Loucy (cell line): Measurements from ENCODE around the gene SLC19A1.

Experiments used
- H2AFZ ChIP-seq: fragments of 200-600 bp; sonication (generic); 2 replicates; pipeline ENCODE4 v1.6.0; 2016; ENCODE audit warnings: antibody characterized with exemption, mild to moderate bottlenecking, low read length, moderate library complexity
- H3F3A ChIP-seq: fragments of 200-600 bp; 2 replicates; pipeline ENCODE4 v1.6.0; 2016; ENCODE audit warnings: antibody characterized with exemption, low read depth, mild to moderate bottlenecking
- H3K27me3 ChIP-seq: fragments of 200-600 bp; sonication (generic); 2 replicates; pipeline ENCODE4 v1.6.1; 2014; ENCODE audit warnings: low read length, mild to moderate bottlenecking; ENCODE audit not compliant: insufficient read depth, poor library complexity, severe bottlenecking
- H3K36me3 ChIP-seq: fragments of 200-600 bp; sonication (generic); 2 replicates; pipeline ENCODE4 v1.6.1; 2016; ENCODE audit warnings: low read length; ENCODE audit not compliant: insufficient read depth
- H3K4me1 ChIP-seq: fragments of 200-600 bp; sonication (generic); 2 replicates; pipeline ENCODE4 v1.5.1; 2014; ENCODE audit warnings: low read length, mild to moderate bottlenecking; ENCODE audit not compliant: insufficient read depth, poor library complexity, severe bottlenecking
- H3K4me2 ChIP-seq: fragments of 200-600 bp; sonication (generic); 2 replicates; pipeline ENCODE4 v1.6.0; 2014; ENCODE audit warnings: antibody characterized with exemption, low read length, low read depth, mild to moderate bottlenecking; ENCODE audit not compliant: poor library complexity, severe bottlenecking
- H3K4me3 ChIP-seq: fragments of 200-600 bp; sonication (generic); 2 replicates; pipeline ENCODE4 v1.5.1; 2014; ENCODE audit warnings: low read length, mild to moderate bottlenecking, mixed read lengths; ENCODE audit not compliant: poor library complexity, severe bottlenecking
- H3K79me2 ChIP-seq: fragments of 200-600 bp; sonication (generic); 2 replicates; pipeline ENCODE4 v1.6.1; 2014; ENCODE audit warnings: low read length; ENCODE audit not compliant: insufficient read depth
- H3K9ac ChIP-seq: fragments of 200-600 bp; sonication (generic); 2 replicates; pipeline ENCODE4 v1.6.0; 2014; ENCODE audit warnings: mild to moderate bottlenecking, low read depth, low read length, moderate library complexity; ENCODE audit not compliant: poor library complexity, severe bottlenecking
- H3K9me2 ChIP-seq: fragments of 200-600 bp; sonication (generic); replicated peaks from 2 replicates; pipeline ENCODE4 v1.6.1; 2016; ENCODE audit warnings: low read depth, low read length, mixed read lengths
- H3K9me3 ChIP-seq: fragments of 200-600 bp; sonication (generic); 2 replicates; pipeline ENCODE4 v1.6.1; 2014; ENCODE audit warnings: mild to moderate bottlenecking, antibody characterized with exemption, low read length, low read depth; ENCODE audit not compliant: insufficient read depth
- H4K20me1 ChIP-seq: fragments of 200-600 bp; sonication (generic); 2 replicates; pipeline ENCODE4 v1.6.0; 2014; ENCODE audit warnings: antibody characterized with exemption, low read length, mild to moderate bottlenecking; ENCODE audit not compliant: insufficient read depth, poor library complexity, severe bottlenecking
- EZH2phosphoT487 ChIP-seq: fragments of 200-600 bp; IDR thresholded peaks from 2 replicates; pipeline ENCODE4 v1.6.1; 2018; ENCODE audit warnings: antibody characterized with exemption, mild to moderate bottlenecking, moderate library complexity, borderline replicate concordance
- TF ChIP-seq, protein P1 (sequence below): fragments of 200-600 bp; sonication (generic); conservative IDR thresholded peaks from 2 replicates; pipeline ENCODE4 v1.5.1; 2014; ENCODE audit warnings: mild to moderate bottlenecking, antibody characterized with exemption, low read length

Gene SLC19A1

GRCh38 chr21:45463871-45464270 lies 78.4 kb downstream of the SLC19A1 start:
- Histone ChIP-seq H3K9me2 (no peaks in the 10 kb centered on the region), H3F3A (no peaks in the 10 kb centered on the region), H3K27me3 (no peaks in the 10 kb centered on the region), H4K20me1 (no peaks in the 10 kb centered on the region), H3K4me3 (no peak overlapping the region), H3K4me2 (no peak overlapping the region), H3K9me3 (no peaks in the 10 kb centered on the region), H3K4me1 (peaks cover 4% of the 10 kb centered on the region), H3K36me3 (no peaks in the 10 kb centered on the region), H3K79me2 (no peaks in the 10 kb centered on the region), H3K9ac (no peak overlapping the region), H2AFZ (no peak overlapping the region)
- no peak for TF ChIP-seq EZH2phosphoT487
- TF ChIP-seq, protein P1, sequence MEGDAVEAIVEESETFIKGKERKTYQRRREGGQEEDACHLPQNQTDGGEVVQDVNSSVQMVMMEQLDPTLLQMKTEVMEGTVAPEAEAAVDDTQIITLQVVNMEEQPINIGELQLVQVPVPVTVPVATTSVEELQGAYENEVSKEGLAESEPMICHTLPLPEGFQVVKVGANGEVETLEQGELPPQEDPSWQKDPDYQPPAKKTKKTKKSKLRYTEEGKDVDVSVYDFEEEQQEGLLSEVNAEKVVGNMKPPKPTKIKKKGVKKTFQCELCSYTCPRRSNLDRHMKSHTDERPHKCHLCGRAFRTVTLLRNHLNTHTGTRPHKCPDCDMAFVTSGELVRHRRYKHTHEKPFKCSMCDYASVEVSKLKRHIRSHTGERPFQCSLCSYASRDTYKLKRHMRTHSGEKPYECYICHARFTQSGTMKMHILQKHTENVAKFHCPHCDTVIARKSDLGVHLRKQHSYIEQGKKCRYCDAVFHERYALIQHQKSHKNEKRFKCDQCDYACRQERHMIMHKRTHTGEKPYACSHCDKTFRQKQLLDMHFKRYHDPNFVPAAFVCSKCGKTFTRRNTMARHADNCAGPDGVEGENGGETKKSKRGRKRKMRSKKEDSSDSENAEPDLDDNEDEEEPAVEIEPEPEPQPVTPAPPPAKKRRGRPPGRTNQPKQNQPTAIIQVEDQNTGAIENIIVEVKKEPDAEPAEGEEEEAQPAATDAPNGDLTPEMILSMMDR: no peak

- no peak overlapping the region for H2AFZ ChIP-seq
- no peaks in the 10 kb centered on the region for H3K36me3 ChIP-seq
- H3F3A ChIP-seq: no peaks in the 10 kb centered on the region
- no peak for TF ChIP-seq EZH2phosphoT487
- TF ChIP-seq, protein P1: no peak
- no peak overlapping the region for H3K4me2 ChIP-seq
- no peak overlapping the region for H3K4me3 ChIP-seq
- no peaks in the 10 kb centered on the region for H4K20me1 ChIP-seq
- H3K27me3 ChIP-seq: no peaks in the 10 kb centered on the region
- peaks cover 4% of the 10 kb centered on the region for H3K4me1 ChIP-seq
- H3K9me2 ChIP-seq: no peaks in the 10 kb centered on the region
- H3K79me2 ChIP-seq: no peaks in the 10 kb centered on the region
- H3K9me3 ChIP-seq: no peaks in the 10 kb centered on the region
- no peak overlapping the region for H3K9ac ChIP-seq
Observed at GRCh38 chr21:45461806-45462341, 80.4 kb downstream of the SLC19A1 start.

DNA sequence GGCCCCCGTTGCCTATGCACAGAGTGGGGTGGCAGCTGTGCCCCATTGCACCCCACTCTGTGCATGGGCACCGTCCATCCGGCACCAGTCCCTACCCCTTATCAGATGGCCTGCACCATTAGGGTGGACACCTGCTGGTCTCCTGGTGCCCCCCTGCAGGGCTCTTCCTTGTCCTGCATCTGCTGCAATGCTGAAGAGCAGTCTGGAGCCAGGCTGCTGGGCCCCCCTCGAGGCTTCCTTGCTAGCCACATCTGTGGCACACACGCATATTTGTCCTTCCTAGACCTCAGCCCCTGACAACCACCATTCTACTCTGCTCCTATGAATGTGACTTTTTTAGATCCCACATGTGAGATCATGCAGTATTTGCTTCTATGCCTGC lies 80.9 kb downstream of the SLC19A1 start:
- TF ChIP-seq EZH2phosphoT487: no peak
- TF ChIP-seq, protein P1: no peak
- no peaks in the 10 kb centered on the region for H3K27me3 ChIP-seq

More for the DNA sequence above, 80.9 kb downstream of the SLC19A1 start:
- Histone ChIP-seq H3K9ac (no peak overlapping the region), H3K4me3 (no peak overlapping the region), H3K9me3 (no peaks in the 10 kb centered on the region), H3K9me2 (no peaks in the 10 kb centered on the region), H3K79me2 (no peaks in the 10 kb centered on the region), H3K4me1 (peaks cover 4% of the 10 kb centered on the region), H2AFZ (no peak overlapping the region), H3K36me3 (no peaks in the 10 kb centered on the region), H3K4me2 (no peak overlapping the region), H4K20me1 (no peaks in the 10 kb centered on the region), H3F3A (no peaks in the 10 kb centered on the region)
